ENCODE results near the gene SSX1. TPM values are rescaled to one million over a fixed set of nuclear protein-coding genes. Genes with fewer than 3 reads are reported as not detected.
"Not testable (repeated sequence)": the region's sequence is repeated elsewhere in the genome, so short reads cannot be mapped to it uniquely, and the experiment has no call there.

SSX1 gene
- total RNA-seq (ENCODE audit: low replicate concordance), result not detected in 2 replicates

GRCh38 chrX:48255062-48255796, at the start of gene SSX1:
Gene SSX1 (plus strand): TSS chrX:48255392. CDS start chrX:48257242, 1,850 bp downstream.
- H4K20me1 ChIP-seq (ENCODE audit: low read depth); H3K36me3 ChIP-seq; H3K4me1 ChIP-seq; H3K27me3 Mint-ChIP-seq (ENCODE audit: insufficient read depth, low read depth); H3F3A ChIP-seq (ENCODE audit: low read depth); H2AFZ ChIP-seq (replicated peaks); H3K36me3 Mint-ChIP-seq; H3K9me3 ChIP-seq (ENCODE audit: low read depth); H3K9me3 Mint-ChIP-seq; H3K4me1 Mint-ChIP-seq; H3K27ac Mint-ChIP-seq; H3K9ac ChIP-seq; H3K79me2 ChIP-seq (ENCODE audit: low read depth); H3K27ac ChIP-seq; H3K4me2 ChIP-seq; H3K4me3 ChIP-seq; H3K4me3 Mint-ChIP-seq; DNase-seq (ENCODE audit: low spot score); H3K27me3 ChIP-seq: not testable (repeated sequence)

- H3K27ac ChIP-seq; H3K27me3 Mint-ChIP-seq (ENCODE audit: insufficient read depth, low read depth); H4K20me1 ChIP-seq (ENCODE audit: low read depth); H3K9me3 Mint-ChIP-seq; H3K27ac Mint-ChIP-seq; H3K4me2 ChIP-seq; H3K9me3 ChIP-seq (ENCODE audit: low read depth); H2AFZ ChIP-seq (replicated peaks); H3F3A ChIP-seq (ENCODE audit: low read depth); H3K9ac ChIP-seq; H3K36me3 ChIP-seq; H3K4me1 Mint-ChIP-seq; H3K4me3 Mint-ChIP-seq; H3K4me3 ChIP-seq; H3K79me2 ChIP-seq (ENCODE audit: low read depth); H3K27me3 ChIP-seq; DNase-seq (ENCODE audit: low spot score); H3K36me3 Mint-ChIP-seq; H3K4me1 ChIP-seq: not testable (repeated sequence)
Measured at GRCh38 chrX:48214341-48214740, 40.9 kb upstream of the SSX1 start.

- not testable (repeated sequence) for H3K9ac ChIP-seq; DNase-seq (ENCODE audit: low spot score); H3K79me2 ChIP-seq (ENCODE audit: low read depth); H3K27me3 Mint-ChIP-seq (ENCODE audit: insufficient read depth, low read depth); H3K4me1 Mint-ChIP-seq; H2AFZ ChIP-seq (replicated peaks); H3K27me3 ChIP-seq; H3K36me3 Mint-ChIP-seq; H3K9me3 Mint-ChIP-seq; H3K36me3 ChIP-seq; H3K4me3 Mint-ChIP-seq; H3K27ac ChIP-seq; H3K4me1 ChIP-seq; H3K4me2 ChIP-seq; H3K9me3 ChIP-seq (ENCODE audit: low read depth); H3K4me3 ChIP-seq; H3K27ac Mint-ChIP-seq; H4K20me1 ChIP-seq (ENCODE audit: low read depth); H3F3A ChIP-seq (ENCODE audit: low read depth)
Measured at GRCh38 chrX:48224196-48224595, 31.0 kb upstream of the SSX1 start.

GRCh38 chrX:48252945-48253344, 2.2 kb upstream of the SSX1 start:
- not testable (repeated sequence) for H3K9me3 Mint-ChIP-seq; H2AFZ ChIP-seq (replicated peaks); H3K27ac Mint-ChIP-seq; H3K27ac ChIP-seq; H3K4me2 ChIP-seq; H3F3A ChIP-seq (ENCODE audit: low read depth); H3K4me1 Mint-ChIP-seq; H3K4me3 ChIP-seq; H3K9me3 ChIP-seq (ENCODE audit: low read depth); H3K27me3 ChIP-seq; H3K4me3 Mint-ChIP-seq; H3K79me2 ChIP-seq (ENCODE audit: low read depth); H3K36me3 Mint-ChIP-seq; H3K27me3 Mint-ChIP-seq (ENCODE audit: insufficient read depth, low read depth); H3K36me3 ChIP-seq; H3K9ac ChIP-seq; H3K4me1 ChIP-seq; H4K20me1 ChIP-seq (ENCODE audit: low read depth); DNase-seq (ENCODE audit: low spot score)

- not testable (repeated sequence) for H3K36me3 ChIP-seq; H3K27ac Mint-ChIP-seq; H2AFZ ChIP-seq (replicated peaks); H3K4me2 ChIP-seq; H3K9me3 Mint-ChIP-seq; H3K9me3 ChIP-seq (ENCODE audit: low read depth); H3F3A ChIP-seq (ENCODE audit: low read depth); H3K4me3 ChIP-seq; H3K4me1 Mint-ChIP-seq; H4K20me1 ChIP-seq (ENCODE audit: low read depth); H3K27me3 ChIP-seq; H3K4me3 Mint-ChIP-seq; H3K27ac ChIP-seq; H3K36me3 Mint-ChIP-seq; H3K9ac ChIP-seq; H3K79me2 ChIP-seq (ENCODE audit: low read depth); H3K27me3 Mint-ChIP-seq (ENCODE audit: insufficient read depth, low read depth); DNase-seq (ENCODE audit: low spot score); H3K4me1 ChIP-seq
Measured at GRCh38 chrX:48274365-48274764, 19.2 kb downstream of the SSX1 start.

GRCh38 chrX:48278958-48279357, 23.8 kb downstream of the SSX1 start:
- Mint-ChIP-seq H3K9me3 (peaks cover 5% of the 10 kb centered on the region), H3K4me3 (no peak overlapping the region), H3K27me3 (ENCODE audit: insufficient read depth, low read depth) (no peaks in the 10 kb centered on the region), H3K4me1 (no peaks in the 10 kb centered on the region), H3K36me3 (no peaks in the 10 kb centered on the region), H3K27ac (no peak overlapping the region)
- H3K27me3 ChIP-seq, result no peaks in the 10 kb centered on the region
- H3K4me1 ChIP-seq, result no peaks in the 10 kb centered on the region
- H3K9me3 ChIP-seq (ENCODE audit: low read depth), result no peaks in the 10 kb centered on the region
- no peak for DNase-seq (ENCODE audit: low spot score)
- no peaks in the 10 kb centered on the region for H4K20me1 ChIP-seq (ENCODE audit: low read depth)
- H3K9ac ChIP-seq, result no peak overlapping the region
- no peak overlapping the region for H3K27ac ChIP-seq
- no peak for TF ChIP-seq EZH2 (IDR thresholded peaks at IDR 0.05)
- TF ChIP-seq CTCF (IDR thresholded peaks at IDR 0.05), result no peak
- no peak for TF ChIP-seq EZH2phosphoT487 (IDR thresholded peaks at IDR 0.05)
- H3K79me2 ChIP-seq (ENCODE audit: low read depth), result no peaks in the 10 kb centered on the region
- H3F3A ChIP-seq (ENCODE audit: low read depth), result no peaks in the 10 kb centered on the region
- no peak overlapping the region for H2AFZ ChIP-seq (replicated peaks)
- no peak overlapping the region for H3K4me3 ChIP-seq
- H3K4me2 ChIP-seq, result no peak overlapping the region
- H3K36me3 ChIP-seq, result no peaks in the 10 kb centered on the region

GRCh38 chrX:48280729-48281128, 25.5 kb downstream of the SSX1 start:
- not testable (repeated sequence) for H3K36me3 ChIP-seq; H3K27ac Mint-ChIP-seq; H3K4me3 Mint-ChIP-seq; H3K4me2 ChIP-seq; H3K9me3 Mint-ChIP-seq; H3K4me1 Mint-ChIP-seq; H3K4me1 ChIP-seq; H3K9me3 ChIP-seq (ENCODE audit: low read depth); H2AFZ ChIP-seq (replicated peaks); H3K4me3 ChIP-seq; H3K36me3 Mint-ChIP-seq; H3K79me2 ChIP-seq (ENCODE audit: low read depth); H4K20me1 ChIP-seq (ENCODE audit: low read depth); H3F3A ChIP-seq (ENCODE audit: low read depth); H3K9ac ChIP-seq; H3K27ac ChIP-seq; H3K27me3 Mint-ChIP-seq (ENCODE audit: insufficient read depth, low read depth); H3K27me3 ChIP-seq; DNase-seq (ENCODE audit: low spot score)
